Stimulated activated CD8-positive, alpha-beta memory T cell treated with anti-CD3 and anti-CD28 coated beads, Interleukin-15, amount 100 ng/mL, for 1 hour (primary cell): ENCODE results near the gene ALKBH3.

Source experiments
- DNase-seq: peaks from one replicate; pipeline ENCODE4 v3.0.0-alpha.2; 2020; ENCODE audit warnings: low read depth

The ALKBH3 gene

DNA sequence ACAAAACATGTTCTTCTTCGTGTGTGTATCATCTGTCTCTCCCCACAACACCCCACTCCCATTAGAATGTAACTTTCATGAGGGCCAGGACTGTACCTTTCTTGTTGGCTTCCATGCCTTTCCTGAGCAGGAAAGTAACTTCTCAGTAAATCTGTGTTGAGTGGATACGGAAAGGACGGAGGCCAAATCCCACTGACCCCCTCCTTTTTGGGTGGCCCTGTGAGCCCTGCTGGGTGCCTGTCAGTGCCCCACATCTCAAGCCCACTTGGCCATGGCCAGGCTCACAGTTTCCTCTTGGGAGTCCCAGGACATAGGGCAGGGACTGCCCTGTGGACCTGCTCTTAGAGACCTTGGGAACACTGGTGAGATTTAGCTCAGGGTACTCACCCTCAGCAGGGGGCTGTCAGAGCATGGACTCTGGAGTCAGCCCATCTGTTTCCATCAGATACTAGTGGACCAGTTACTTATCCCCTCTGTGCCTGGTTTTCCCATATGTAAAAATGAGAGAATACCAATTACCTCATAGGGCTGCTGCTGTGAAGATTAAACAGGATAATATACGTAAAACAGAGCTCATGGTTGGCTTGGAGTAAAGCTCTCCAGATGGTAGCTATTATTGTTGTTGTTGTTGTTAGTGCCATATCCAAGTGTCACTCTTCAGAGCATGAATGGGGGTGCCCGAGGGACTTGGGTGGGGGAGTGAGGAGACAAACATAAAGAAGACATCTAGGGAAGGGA is 60.8 kb downstream of the ALKBH3 start:
- DNase-seq: no peak

DNA sequence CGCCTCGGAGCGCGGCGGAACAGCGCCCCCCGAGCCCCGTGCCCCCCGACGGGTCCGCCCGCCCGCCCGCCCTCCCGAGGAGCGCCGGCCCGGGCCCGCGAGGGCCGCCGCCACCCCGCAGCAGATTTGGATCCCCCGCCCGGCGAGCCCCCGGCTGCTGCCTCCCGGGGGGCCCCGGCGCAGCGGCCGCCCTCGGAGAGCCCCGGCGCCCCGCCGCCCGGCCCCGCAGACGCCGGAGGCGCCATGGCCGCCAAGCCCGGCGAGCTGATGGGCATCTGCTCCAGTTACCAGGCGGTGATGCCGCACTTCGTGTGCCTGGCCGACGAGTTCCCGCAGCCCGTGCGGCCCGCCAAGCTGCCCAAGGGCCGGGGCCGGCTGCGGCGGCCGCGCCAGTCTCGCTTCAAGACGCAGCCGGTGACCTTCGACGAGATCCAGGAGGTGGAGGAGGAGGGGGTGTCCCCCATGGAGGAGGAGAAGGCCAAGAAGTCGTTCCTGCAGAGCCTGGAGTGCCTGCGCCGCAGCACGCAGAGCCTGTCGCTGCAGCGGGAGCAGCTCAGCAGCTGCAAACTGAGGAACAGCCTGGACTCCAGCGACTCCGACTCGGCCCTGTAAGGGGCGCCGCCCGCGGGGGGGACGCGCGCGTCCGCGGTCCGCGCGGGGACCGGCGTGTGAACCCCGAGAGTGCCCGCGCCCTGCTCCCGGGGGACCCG is 62.2 kb downstream of the ALKBH3 start:
- no peak for DNase-seq

DNA sequence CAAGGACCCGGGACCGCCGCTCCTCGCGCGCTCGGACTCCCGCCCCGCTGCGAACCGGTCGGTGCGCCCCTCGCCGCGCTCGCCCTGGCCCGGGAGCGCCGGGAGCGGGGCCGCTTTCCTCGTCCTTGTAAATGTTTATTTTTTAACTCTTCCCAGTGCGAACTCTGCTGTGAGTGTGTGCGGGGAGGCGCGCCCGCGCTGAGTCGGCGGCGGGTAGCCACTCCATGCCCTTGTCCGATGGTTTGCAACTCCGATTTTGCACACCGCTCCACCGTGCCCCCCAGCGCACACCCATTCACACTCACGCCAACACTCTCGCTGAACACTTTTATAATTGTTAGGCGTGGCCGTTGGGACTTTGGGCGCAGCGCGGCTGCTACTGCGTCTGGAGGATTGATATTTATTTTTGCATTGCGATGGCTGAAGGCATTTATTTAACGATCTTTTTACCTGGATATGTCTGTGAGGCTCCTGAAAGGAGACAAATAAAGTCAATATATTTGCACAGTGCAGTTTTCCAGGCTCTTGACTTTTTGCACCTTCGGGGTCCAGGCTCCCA is 62.8 kb downstream of the ALKBH3 start:
- no peak for DNase-seq

DNA sequence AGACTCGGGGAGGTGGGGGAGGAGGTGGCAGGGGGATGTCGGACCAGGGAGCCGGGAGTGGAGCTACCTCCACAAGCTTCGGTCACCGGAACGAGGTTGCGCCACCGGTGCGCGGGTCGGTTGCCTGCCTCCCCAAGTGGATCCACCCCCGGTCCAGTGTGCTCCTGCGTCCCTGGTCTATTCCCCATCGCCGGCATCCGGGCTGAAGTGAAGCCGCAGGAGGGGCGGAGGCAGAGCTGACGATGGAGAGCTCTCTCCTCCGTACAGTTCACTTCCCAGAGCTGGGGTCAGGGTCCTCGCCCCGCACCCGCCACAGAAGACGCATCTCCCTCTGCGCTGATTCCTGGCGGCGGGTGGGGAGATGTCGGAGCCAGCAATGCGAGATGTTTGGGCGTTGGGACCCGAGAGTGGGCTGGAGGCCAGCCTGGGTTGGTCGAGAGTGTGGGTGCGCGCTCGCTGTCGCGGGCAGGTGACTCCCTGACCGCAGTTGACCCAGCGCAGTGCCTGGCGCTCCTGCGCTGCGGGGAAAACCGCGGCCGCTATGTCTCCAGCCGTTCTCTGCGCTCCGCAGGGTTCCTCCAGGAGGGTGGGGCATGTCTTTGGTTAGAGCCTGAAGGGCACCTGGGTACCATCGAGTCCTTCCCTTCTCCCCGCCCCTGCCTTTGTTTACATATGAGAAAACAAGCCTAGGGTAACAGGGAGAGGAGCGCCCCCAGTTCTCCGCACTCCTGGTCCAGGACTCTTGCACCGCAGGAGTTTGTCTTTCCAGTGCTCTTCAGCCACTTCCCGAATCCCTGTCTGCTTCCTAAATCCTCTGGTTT is 63.5 kb downstream of the ALKBH3 start:
- DNase-seq: no peak

DNA sequence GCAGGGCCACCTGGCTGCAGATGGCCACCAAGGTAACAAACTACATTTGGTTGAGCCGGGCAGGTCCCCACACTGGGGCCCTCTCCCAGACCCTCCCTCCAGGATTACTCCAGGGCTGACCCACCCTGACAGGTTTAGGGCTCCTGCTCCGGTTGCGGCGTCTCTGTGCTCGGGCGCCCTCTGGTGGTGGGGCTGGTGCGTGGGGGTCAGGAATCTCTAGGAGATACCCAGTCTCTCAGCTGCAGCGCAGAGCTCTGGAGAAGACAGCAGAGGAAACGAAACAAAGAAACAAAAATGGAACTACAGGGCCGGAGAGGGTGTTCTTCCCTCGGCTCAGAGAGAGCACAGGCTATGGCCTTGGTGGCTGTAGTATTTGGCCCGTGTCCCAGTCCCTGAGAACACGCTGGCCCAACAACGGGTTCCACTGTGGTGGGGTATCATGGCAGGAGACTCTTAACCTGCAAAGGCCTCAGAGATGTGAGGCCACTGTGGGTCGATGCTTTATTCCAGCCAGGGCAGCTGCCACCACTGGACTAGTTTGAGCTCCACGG is 64.2 kb downstream of the ALKBH3 start:
- peak; percentile 34 for DNase-seq

DNA sequence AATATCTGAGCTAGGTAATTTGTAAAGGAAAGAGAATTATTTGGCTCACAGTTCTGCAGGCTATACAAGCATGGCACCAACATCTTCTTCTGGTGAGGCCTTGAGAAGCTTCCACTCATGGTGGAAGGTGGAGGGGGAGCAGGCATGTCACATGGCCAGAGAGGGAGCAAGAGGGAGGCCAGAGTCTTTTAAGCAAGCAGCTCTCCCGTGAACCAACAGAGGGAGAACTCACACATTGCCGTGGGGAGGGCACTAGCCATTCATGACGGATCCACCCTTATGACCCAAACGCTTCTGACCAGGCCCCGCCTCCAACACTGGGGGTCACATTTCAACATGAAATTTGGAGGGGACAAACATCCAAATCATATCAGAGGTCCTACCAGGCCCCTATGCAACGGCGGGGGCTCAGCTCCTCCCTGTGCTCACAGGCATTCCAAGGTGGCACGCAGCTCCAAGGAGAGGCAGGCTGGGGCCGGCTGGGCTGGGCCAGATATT is 66.4 kb downstream of the ALKBH3 start:
- no peak for DNase-seq

DNA sequence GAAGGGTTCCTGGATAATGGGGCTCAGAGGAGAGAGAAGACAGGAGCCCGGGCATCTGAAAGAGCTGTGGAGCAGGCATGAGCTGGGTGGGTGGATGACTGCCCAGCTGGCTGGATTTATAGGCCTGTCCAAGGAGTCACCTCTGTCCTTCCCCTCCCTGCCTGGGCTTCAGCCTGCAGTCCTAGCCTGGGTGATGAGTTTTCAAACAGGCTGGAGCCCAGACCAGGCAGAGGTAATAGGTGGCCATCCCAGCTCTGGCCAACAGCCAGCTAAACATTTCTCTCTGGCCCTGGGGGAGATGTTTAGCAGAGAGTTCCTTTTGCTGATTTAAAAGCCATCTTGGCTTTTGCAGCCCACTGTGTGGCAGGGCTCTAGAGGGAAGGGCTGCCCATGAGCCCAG is 67.2 kb downstream of the ALKBH3 start:
- no peak for DNase-seq

DNA sequence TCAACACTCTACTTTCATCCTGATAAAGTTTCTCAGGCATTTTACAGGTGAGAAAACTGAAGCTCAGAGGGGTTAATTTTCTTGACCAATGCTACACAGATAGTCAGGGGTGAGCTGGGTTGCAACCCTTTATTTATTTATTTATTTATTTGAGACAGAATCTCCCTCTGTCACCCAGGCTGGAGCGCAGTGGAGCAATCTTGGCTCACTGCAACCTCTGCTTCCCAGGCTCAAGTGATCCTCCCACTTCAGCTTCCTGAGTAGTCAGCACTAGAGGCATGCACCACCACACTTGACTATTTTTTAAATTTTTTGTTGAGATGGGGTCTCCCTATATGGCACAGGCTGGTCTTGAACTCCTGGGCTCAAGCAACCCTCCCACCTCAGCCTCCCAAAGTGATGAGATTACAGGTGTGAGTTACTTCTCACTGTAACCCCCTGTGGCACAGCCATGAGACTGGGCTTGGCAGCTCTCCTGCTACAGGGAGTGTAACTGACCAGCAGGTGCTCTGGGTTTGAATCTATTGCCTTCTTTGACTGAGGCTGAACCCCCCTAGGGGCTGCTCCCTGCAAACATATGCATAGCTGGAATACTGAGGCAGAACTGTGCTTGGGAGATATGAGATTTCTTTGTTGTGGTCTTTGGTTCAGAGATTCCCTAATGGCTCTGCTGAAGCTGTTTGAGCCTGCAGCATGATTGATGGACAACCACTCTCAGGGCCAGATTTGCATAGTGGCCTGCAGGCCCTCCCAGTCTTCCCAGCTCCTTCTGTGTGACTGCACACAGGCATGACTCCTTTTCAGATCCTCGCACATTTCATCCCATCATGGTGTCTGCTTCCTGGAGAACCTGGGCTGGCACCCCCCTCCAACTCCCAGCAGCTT is 68.0 kb downstream of the ALKBH3 start:
- DNase-seq: no peak

DNA sequence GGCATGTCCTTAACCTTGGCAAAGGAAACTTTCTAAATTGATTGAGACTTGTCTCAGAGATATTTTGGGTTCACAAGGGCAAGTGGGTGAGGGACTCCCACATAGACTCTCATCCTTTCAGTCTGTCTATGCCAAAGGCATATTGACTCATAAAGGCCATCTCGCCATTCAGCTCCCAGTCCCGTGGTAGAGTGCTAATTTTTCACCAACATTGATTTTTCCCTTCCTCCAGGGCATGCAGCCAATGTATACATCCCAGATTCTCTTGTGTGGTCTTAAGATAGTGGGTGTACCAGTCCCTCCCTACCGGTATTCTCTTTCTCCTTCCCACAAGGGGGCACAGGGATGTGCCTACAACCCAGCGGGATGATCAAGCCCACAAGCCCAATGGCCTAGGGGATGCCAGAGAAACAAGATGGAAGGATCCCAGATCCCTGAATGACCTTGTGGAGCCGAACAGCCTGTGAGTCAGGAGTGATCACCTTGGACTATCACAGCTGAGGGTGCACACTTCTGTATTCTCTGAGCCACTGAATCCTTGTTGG is 69.8 kb downstream of the ALKBH3 start:
- no peak for DNase-seq

DNA sequence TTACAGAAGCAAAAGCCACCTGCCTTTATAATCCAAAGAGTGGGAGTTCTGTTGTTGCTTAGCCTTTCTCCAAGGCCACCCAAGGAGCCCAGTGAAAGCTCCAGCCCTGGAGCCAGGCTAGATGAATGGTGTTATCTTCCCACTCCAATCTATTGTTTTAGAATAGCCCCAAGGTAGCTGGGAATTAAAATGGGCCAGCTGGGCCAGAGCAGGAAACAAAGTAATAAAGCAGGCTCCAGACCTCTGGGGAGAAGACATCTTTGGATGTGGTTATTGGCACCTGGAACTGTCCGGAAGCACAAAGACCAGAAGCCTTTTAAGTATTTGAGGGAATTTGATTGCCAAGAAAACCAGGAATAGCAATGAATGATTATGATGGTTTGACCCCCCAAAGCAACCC is 70.6 kb downstream of the ALKBH3 start:
- DNase-seq: no peak

DNA sequence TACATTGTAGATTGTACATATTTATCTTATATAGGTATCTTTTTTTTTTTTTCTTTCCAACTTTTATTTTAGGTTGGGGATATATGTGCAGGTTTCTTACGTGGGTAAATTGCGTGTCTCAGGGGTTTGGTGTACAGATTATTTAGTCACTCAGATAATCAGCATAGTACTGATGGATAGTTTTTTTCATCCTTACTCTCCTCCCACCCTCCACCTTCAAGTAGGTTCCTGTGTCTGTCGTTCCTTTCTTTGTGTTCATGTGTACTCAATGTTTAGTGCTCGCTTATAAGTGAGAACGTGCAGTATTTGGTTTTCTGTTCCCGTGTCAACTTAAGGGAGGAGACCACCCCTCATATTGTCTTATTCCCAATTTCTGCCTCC is 71.4 kb downstream of the ALKBH3 start:
- no peak for DNase-seq

DNA sequence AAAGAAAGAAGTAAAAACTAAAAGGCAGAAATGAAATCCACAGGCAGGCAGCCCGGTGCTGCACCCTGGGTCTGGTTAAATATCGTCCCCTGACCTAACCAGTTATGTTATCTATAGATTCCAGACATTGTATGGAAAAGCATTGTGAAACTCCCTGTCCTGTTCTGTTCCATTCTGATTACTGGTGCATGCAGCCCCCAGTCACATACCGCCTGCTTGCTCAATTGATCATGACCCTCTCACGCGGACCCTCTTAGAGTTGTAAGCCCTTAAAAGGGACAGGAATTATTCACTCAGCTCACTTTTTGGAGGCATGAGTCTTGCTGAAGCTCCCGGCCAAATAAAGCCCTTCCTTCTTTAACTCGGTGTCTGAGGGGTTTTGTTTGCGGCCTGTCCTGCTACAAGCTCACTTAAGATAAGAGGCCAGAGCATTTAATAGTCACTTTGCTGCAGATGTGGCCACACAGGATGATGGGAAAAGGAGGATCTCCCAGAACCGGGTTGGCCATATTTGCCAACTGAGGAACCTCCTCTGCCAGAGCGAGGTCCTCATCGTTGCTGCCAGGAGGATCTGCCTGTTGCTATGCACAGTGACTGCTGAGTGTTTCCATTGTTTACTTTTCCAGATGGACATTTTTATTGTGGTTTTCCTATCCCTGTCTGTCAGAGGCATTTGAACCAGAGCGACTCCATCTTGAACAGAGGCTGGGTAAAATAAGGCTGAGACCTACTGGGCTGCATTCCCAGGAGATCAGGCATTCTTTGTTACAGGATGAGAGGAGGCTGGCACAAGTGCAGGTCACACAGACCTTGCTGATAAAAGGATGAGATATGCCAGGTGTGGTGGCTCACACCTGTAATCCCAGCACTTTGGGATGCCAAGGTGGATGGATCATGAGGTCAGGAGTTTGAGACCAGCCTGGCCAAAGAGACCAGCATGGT is 72.0 kb downstream of the ALKBH3 start:
- DNase-seq: no peak

DNA sequence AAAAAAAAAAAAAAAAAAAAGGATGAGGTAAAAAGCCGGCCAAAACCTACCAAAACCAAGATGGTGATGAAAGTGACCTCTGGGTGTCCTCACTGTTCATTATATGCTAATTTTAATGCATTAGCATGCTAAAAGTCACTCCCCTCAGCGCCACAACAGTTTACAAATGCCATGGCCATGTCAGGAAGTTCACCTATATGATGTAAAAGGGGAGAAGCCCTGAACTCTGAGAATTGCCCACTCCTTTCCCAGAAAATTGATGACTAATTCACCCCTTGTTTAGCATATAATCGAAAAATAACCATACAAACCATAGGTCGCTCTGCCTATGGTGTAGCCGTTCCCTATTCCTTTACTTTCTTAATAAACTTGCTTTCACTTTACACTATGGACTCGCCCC is 72.9 kb downstream of the ALKBH3 start:
- no peak for DNase-seq

DNA sequence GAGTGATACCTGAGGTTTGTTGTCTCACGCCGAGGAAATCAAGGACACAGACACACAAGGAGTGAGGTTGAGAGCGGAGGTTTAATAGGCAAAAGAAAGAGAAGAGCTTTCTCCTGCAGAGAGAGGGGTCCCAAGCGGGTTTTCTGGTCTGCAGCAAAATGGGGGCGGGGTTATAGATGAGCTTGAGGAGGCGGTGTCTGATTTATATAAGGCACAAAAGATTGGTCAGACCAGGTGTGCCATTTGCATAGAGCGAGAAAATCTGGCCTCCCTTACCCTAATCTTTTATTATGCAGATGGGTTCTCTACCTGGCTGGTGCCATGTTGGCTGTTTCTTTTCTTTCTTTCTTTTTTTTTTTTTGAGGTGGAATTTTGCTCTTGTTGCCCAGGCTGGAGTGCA is 73.6 kb downstream of the ALKBH3 start:
- no peak for DNase-seq

DNA sequence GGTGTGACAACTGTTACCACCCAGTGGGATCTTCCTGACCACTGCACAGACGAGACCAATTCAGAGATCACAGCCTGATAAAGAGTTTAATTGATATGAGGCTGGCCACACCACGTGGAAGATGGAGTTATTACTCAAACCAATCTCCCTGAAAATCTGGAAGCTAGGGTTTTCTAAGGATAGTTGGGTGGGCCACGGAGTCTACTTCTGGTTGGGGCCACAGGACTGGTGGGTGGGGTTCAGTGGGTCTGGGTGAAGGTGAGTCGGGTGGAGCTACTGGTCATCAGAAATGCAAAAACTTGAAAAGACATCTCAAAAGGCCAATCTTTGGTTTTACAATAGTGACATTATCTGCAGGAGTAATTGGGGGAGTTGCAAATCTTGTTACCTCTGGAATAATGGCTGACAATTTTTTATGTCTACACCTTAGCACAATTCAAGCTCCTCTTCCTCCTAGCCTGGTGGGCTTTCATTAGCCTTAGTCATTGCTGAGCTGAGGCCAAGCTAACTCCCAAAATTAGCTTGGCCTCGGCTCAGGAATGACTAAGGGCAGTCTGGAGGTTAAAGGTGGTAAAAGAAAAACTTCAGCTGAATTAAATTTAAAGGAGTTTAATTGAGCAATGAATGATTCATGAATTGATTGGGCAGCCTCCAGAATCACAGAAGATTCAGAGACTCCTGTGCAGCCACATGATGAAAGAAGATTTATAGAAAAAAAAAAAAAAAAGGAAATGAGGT is 74.9 kb downstream of the ALKBH3 start:
- DNase-seq: no peak

DNA sequence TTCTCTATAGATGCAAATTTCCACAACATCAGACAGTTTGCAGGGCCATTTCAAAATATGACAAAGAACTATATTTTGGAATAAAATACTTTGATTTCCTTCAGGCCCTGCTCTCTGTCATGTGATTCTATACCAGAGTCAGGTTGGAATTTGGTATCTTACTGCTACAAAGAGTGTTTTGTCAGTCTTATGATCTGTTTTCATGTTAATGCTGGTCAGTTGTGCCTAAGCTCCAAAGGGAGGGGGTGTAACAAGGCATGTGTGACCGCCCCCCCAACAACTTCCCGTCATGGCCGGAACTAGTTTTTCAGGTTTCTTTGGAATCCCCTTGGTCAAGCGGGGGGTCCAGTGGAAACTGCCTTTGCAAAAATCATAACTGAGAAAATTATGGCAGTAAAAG is 76.9 kb downstream of the ALKBH3 start:
- DNase-seq: no peak

DNA sequence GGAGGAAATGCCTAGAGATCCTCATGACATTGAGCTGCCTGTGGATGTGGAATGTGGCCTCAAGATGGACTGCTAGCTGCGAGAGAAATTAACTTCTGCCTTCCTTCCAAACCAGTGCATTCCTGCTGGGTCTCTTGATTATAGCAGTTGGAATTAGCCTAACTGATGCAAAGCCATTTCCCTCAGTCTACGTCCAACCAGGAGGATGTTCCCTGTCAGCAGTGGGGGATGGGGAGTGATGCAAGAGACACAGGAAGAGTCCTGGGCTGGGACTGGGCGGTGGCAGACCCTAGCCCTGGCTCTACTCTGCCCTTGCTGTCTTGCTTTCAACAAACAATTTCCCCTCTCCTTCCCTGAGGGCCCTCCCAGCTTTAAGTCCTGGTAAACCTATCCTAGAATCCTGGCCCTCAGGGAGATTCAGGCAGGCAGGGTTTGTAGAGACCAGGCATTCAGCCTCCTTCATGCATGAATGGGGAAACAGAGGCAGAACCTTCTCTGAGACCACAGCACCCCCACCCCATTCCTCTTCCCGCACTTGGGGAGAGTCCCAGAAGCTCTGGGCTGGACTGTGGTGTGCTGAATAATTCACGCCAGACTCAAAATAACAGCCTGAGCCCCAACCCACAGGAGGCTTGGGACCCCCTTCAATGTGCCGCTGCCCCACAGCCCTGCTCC is 78.8 kb downstream of the ALKBH3 start:
- no peak for DNase-seq
